HCT116 (cell line): Measurements from ENCODE around the gene AP5S1. TPM values are rescaled to one million over a fixed set of nuclear protein-coding genes. Genes with fewer than 3 reads are reported as not detected.

ENCODE experiments used
- ATAC-seq: fragments of 200-7000 bp; cut with Tn5 transposase; 2 replicates; pipeline ENCODE4 v1.9.1; 2020; ENCODE audit warnings: mild to moderate bottlenecking, moderate library complexity
- BruUV-seq: library from RNA; stranded (reverse); fragments of 400-500 nt; replicated peaks from 2 replicates; lab custom pipeline; 2021; lab: Mats Ljungman, UMichigan
- CTCF ChIA-PET: fragments of 300-600 bp; sonication (Branson Sonifier 250); formaldehyde crosslinking; loops from one replicate; lab custom pipeline; 2021; ENCODE audit warnings: antibody characterized with exemption; lab: Charles Lee
- POLR2A ChIA-PET: fragments of 300-600, 350-600 bp; sonication (Branson Sonifier 250); formaldehyde crosslinking; loops from one replicate; lab custom pipeline; 2021; ENCODE audit warnings: antibody characterized with exemption; lab: Charles Lee
- RAD21 ChIA-PET, 2 experiments: fragments of 300-600 bp; sonication (Branson Sonifier 250); formaldehyde crosslinking; loops; one replicate each; lab custom pipeline; 2023; ENCODE audit warnings: low total read pairs in 2 of 2; ENCODE audit not compliant: uncharacterized antibody in 2 of 2, unreplicated experiment in 2 of 2, low non-redundant PET in 1 of 2; lab: Charles Lee
- DNase-seq: peaks from one replicate; pipeline ENCODE4 v3.0.0-alpha.2; 2010; ENCODE audit warnings: low read depth, low spot score
- H2AFZ ChIP-seq: fragments of 200-600 bp; shearing (Covaris generic), sonication (generic); 2 replicates; pipeline ENCODE4 v1.6.1; 2017; ENCODE audit warnings: low read depth, mixed run types, mixed read lengths, antibody characterized with exemption, low read length; ENCODE audit not compliant: poor library complexity, severe bottlenecking
- H3K27ac ChIP-seq: 2 replicates; pipeline ENCODE4 v1.5.1; 2012; ENCODE audit warnings: low read depth, low read length
- H3K27me3 ChIP-seq: fragments of 200-600 bp; sonication (generic); 2 replicates; pipeline ENCODE4 v1.6.1; 2016; ENCODE audit warnings: mixed run types, low read length, mixed read lengths; ENCODE audit not compliant: insufficient read depth
- H3K36me3 ChIP-seq, 2 experiments: fragments of 200-500 bp in 1 of 2; fragments of 200-600 bp in 1 of 2; sonication (Bioruptor generic) in 1 of 2; sonication (generic) in 1 of 2; 2 replicates each; pipeline versions ENCODE4 v1.5.1 to v1.6.1; 2014 to 2016; ENCODE audit warnings: low read length in 2 of 2, inconsistent platforms in 1 of 2, mixed read lengths in 1 of 2, mixed run types in 1 of 2; ENCODE audit not compliant: insufficient read depth in 2 of 2, control insufficient read depth in 1 of 2
- H3K4me1 ChIP-seq, 2 experiments: fragments of 200-600 bp in 1 of 2; sonication (generic) in 1 of 2; 2 replicates each; pipeline versions ENCODE4 v1.5.1 to v1.6.1; 2012 to 2017; ENCODE audit warnings: low read length in 2 of 2, inconsistent platforms in 1 of 2, mild to moderate bottlenecking in 1 of 2, mixed read lengths in 1 of 2, mixed run types in 1 of 2, moderate library complexity in 1 of 2; ENCODE audit not compliant: insufficient read depth in 2 of 2, control insufficient read depth in 1 of 2
- H3K4me2 ChIP-seq: fragments of 200-600 bp; sonication (generic); 2 replicates; pipeline ENCODE4 v1.6.1; 2017; ENCODE audit warnings: mixed run types, low read length, mixed read lengths
- H3K4me3 ChIP-seq, 2 experiments: fragments of 200-600 bp in 1 of 2; sonication (generic) in 1 of 2; replicated peaks in 1 of 2; 2 replicates each; pipeline ENCODE4 v1.5.1; 2011 to 2016; ENCODE audit warnings: low read length in 2 of 2, control low read depth in 1 of 2, low read depth in 1 of 2, mild to moderate bottlenecking in 1 of 2, mixed read lengths in 1 of 2, mixed run types in 1 of 2
- H3K79me2 ChIP-seq: fragments of 200-600 bp; sonication (generic); 2 replicates; pipeline ENCODE4 v1.6.1; 2017; ENCODE audit warnings: mild to moderate bottlenecking, mixed run types, low read length, moderate library complexity, mixed read lengths; ENCODE audit not compliant: insufficient read depth
- H3K9ac ChIP-seq: fragments of 200-600 bp; sonication (generic); 2 replicates; pipeline ENCODE4 v1.6.1; 2016; ENCODE audit warnings: low read length, mixed read lengths
- H3K9me2 ChIP-seq: fragments of 200-600 bp; sonication (generic), shearing (Covaris generic); 2 replicates; pipeline ENCODE4 v1.6.1; 2017; ENCODE audit warnings: mixed run types, mild to moderate bottlenecking, moderate library complexity; ENCODE audit not compliant: insufficient read depth
- H3K9me3 ChIP-seq, 2 experiments: fragments of 200-500 bp in 1 of 2; fragments of 200-600 bp in 1 of 2; sonication (Bioruptor generic) in 1 of 2; sonication (generic) in 1 of 2; 2 replicates each; pipeline ENCODE4 v1.6.1; 2014 to 2017; ENCODE audit warnings: low read length in 2 of 2, mixed read lengths in 2 of 2, inconsistent platforms in 1 of 2, low read depth in 1 of 2, mild to moderate bottlenecking in 1 of 2, mixed run types in 1 of 2, moderate library complexity in 1 of 2; ENCODE audit not compliant: control insufficient read depth in 1 of 2, insufficient read depth in 1 of 2
- H4K20me1 ChIP-seq: fragments of 200-600 bp; sonication (generic), shearing (Covaris generic); 2 replicates; pipeline ENCODE4 v1.6.1; 2017; ENCODE audit warnings: mixed run types, mild to moderate bottlenecking, moderate library complexity; ENCODE audit not compliant: insufficient read depth
- EGR1 ChIP-seq: IDR thresholded peaks from 2 replicates; pipeline ENCODE4 v1.6.1; 2012; ENCODE audit warnings: low read depth
- EZH2 ChIP-seq: fragments of 200-600 bp; sonication (generic); IDR thresholded peaks from 2 replicates; pipeline ENCODE4 v1.6.1; 2017; ENCODE audit warnings: antibody characterized with exemption, mixed run types
- EZH2phosphoT487 ChIP-seq: fragments of 200-600 bp; IDR thresholded peaks from 2 replicates; pipeline ENCODE4 v1.6.1; 2018; ENCODE audit warnings: antibody characterized with exemption, borderline replicate concordance
- POLR2A ChIP-seq: IDR thresholded peaks from 2 replicates; pipeline ENCODE4 v1.7.0; 2011; ENCODE audit warnings: borderline replicate concordance; ENCODE audit not compliant: insufficient read depth, insufficient read length; ENCODE audit errors: extremely low read depth
- SIN3A ChIP-seq: IDR thresholded peaks from 2 replicates; pipeline ENCODE4 v1.6.1; 2012; ENCODE audit warnings: low read depth
- SRF ChIP-seq: IDR thresholded peaks from 2 replicates; pipeline ENCODE4 v1.6.1; 2012; ENCODE audit warnings: low read depth
- TCF7L2 ChIP-seq: IDR thresholded peaks from 2 replicates; pipeline ENCODE4 v1.7.0; 2011; ENCODE audit warnings: borderline replicate concordance, inconsistent platforms; ENCODE audit not compliant: insufficient read depth, insufficient read length; ENCODE audit errors: extremely low read depth
- YY1 ChIP-seq: IDR thresholded peaks from 2 replicates; pipeline ENCODE4 v1.6.1; 2011; ENCODE audit warnings: low read length, low read depth, moderate library complexity, mild to moderate bottlenecking; ENCODE audit not compliant: insufficient replicate concordance; ENCODE audit errors: extremely low read depth
- intact Hi-C: fragments of 100-400 bp; cut with micrococcal nuclease; formaldehyde crosslinking; loops from 2 replicates; pipeline ENCODE4 v1.10.0; 2022
- total RNA-seq: library from RNA; stranded (reverse); gene quantifications from one replicate; pipeline ENCODE4 v1.2.1, GENCODE V29; 2021; ENCODE audit not compliant: unreplicated experiment
- TF ChIP-seq, protein P1 (sequence below): IDR thresholded peaks from 2 replicates; pipeline ENCODE4 v1.6.1; 2012
- TF ChIP-seq, protein P2 (sequence below): IDR thresholded peaks from 2 replicates; pipeline ENCODE4 v1.6.1; 2011; ENCODE audit warnings: mild to moderate bottlenecking, low read length, moderate library complexity; ENCODE audit not compliant: insufficient replicate concordance; ENCODE audit errors: extremely low read depth
- TF ChIP-seq, protein P3 (sequence below), 3 experiments: fragments of 200-600 bp in 1 of 3; sonication (generic) in 1 of 3; IDR thresholded peaks in 2 of 3; conservative IDR thresholded peaks in 1 of 3; 2 replicates each; pipeline ENCODE4 v1.5.1; 2012 to 2017; ENCODE audit warnings: low read depth in 2 of 3, low read length in 2 of 3, antibody characterized with exemption in 1 of 3, borderline replicate concordance in 1 of 3, control low read depth in 1 of 3, mild to moderate bottlenecking in 1 of 3, mixed read lengths in 1 of 3, mixed run types in 1 of 3, moderate library complexity in 1 of 3; ENCODE audit not compliant: insufficient read depth in 1 of 3

Gene AP5S1
- total RNA-seq, 1 experiment from 2014 or later: 12.1 TPM

DNA sequence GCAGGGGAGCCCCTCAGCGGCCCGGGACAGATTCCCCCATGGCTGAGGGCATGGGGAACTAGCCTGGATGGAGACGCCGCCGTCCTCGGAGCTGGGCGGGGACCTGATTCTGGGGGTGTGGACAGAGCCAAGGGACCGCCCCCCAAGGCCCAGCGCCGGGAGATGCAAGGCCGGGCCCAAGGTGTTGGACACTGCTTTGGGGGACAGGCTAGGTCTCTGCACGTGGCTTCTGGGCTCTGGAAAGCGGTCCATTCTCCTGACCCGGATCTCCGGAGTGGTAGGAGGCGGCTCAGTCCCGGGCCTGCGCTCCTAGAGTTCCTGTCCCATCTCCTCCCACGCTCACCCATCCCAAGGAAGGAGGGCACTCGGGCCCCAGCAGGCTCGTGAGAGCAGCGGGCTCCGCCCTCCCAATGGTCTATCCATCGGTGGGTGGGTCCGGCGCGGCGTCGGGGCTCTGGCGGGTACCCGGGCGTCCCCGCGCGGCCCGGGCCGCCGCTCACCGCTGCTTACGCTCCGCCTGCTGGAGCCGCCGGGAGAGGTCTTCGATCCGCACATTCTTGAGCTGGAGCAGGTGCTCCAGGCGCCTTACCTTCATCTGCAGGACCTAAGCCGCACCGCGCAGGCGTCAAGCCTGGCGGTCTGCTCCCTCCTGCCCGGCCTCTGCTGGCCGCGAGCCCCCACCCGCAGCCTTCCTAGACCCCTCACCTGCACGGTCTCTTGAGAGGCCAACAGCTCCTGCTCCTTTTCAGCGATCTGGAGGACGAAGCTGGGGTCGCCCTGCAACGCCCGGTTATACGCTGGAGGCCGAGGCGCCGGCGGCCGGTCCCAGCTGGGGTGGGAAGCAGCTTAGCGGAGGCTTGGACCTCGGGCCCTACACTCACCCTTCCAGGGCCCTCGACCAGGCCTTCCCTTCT, 42.4 kb upstream of the AP5S1 start:
- DNase-seq (no peak), ATAC-seq (no peak)
- Histone ChIP-seq H3K4me2 (no peak overlapping the region), H4K20me1 (no peaks in the 10 kb centered on the region), H3K9me2 (no peaks in the 10 kb centered on the region), H3K9ac (no peak overlapping the region), H3K27ac (no peak overlapping the region), H3K9me3 (peaks cover 0 to 4% of the 10 kb centered on the region in 2 experiments; a peak in 1 of 4 replicates), H3K4me1 (peaks cover 0 to 7% of the 10 kb centered on the region in 2 experiments; a peak in 3 of 4 replicates), H3K79me2 (no peaks in the 10 kb centered on the region), H3K4me3 (no peak overlapping the region), H2AFZ (no peak overlapping the region), H3K27me3 (no peaks in the 10 kb centered on the region), H3K36me3 (no peaks in the 10 kb centered on the region)
- no peak for TF ChIP-seq YY1
- no peak for TF ChIP-seq TCF7L2
- BruUV-seq: no TSS peak
- POLR2A ChIA-PET: no interaction called here
- RAD21 ChIA-PET: no interaction called here
- CTCF ChIA-PET: interaction anchor here (0.8 kb wide), 1 partner anchor 40 kb away, joined by 3 read pairs; no protein-coding TSS in a partner anchor
- intact Hi-C loops: no loop called here

DNA sequence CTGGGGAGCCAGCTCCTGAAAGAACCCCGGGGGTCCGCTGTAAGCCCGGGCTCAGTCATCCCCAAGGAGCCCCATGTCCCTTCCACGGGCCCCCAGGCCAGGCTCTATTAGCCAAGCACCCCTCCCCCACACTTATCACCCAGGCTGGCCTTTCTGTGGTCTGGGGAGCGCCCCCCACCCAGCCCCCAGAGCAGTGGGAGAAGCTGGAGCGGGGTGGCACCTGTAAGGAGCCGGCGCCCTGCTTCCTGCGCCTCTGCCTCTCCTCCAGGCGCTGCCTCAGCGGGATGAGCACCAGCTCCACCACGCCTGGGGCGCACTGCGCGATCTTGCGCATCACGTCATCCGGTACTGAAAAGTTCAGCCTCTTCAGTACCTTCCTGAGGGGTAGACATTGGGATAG, 41.4 kb upstream of the AP5S1 start:
- ChIA-PET CTCF (no interaction called here), POLR2A (no interaction called here), RAD21 (no interaction called here)
- BruUV-seq: no TSS peak
- H3K79me2 ChIP-seq: peaks cover 5% of the 10 kb centered on the region; the same call in 1 of the 2 replicates
- H3K36me3 ChIP-seq: no peaks in the 10 kb centered on the region
- H3K9me3 ChIP-seq: peaks cover 0 to 4% of the 10 kb centered on the region in 2 experiments; a peak in 1 of 4 replicates
- H3K4me3 ChIP-seq: no peak overlapping the region
- H3K27me3 ChIP-seq: no peaks in the 10 kb centered on the region
- H2AFZ ChIP-seq: no peak overlapping the region
- no peaks in the 10 kb centered on the region for H3K9me2 ChIP-seq
- ATAC-seq (no peak), DNase-seq (no peak)
- H3K27ac ChIP-seq: no peak overlapping the region
- intact Hi-C loops: no loop called here
- no peaks in the 10 kb centered on the region for H4K20me1 ChIP-seq
- H3K9ac ChIP-seq: no peak overlapping the region
- H3K4me1 ChIP-seq: peaks cover 0 to 7% of the 10 kb centered on the region in 2 experiments; a peak in 3 of 4 replicates
- no peak overlapping the region for H3K4me2 ChIP-seq
- TF ChIP-seq, protein P1, sequence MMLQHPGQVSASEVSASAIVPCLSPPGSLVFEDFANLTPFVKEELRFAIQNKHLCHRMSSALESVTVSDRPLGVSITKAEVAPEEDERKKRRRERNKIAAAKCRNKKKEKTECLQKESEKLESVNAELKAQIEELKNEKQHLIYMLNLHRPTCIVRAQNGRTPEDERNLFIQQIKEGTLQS: no peak
- no peak for TF ChIP-seq SRF
- TF ChIP-seq POLR2A: no peak
- no peak for TF ChIP-seq EZH2
- no peak for TF ChIP-seq YY1
- TF ChIP-seq EGR1: no peak
- no peak for TF ChIP-seq EZH2phosphoT487
- TF ChIP-seq, protein P2, sequence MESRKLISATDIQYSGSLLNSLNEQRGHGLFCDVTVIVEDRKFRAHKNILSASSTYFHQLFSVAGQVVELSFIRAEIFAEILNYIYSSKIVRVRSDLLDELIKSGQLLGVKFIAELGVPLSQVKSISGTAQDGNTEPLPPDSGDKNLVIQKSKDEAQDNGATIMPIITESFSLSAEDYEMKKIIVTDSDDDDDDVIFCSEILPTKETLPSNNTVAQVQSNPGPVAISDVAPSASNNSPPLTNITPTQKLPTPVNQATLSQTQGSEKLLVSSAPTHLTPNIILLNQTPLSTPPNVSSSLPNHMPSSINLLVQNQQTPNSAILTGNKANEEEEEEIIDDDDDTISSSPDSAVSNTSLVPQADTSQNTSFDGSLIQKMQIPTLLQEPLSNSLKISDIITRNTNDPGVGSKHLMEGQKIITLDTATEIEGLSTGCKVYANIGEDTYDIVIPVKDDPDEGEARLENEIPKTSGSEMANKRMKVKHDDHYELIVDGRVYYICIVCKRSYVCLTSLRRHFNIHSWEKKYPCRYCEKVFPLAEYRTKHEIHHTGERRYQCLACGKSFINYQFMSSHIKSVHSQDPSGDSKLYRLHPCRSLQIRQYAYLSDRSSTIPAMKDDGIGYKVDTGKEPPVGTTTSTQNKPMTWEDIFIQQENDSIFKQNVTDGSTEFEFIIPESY: no peak
- TF ChIP-seq SIN3A: no peak
- TF ChIP-seq, protein P3, sequence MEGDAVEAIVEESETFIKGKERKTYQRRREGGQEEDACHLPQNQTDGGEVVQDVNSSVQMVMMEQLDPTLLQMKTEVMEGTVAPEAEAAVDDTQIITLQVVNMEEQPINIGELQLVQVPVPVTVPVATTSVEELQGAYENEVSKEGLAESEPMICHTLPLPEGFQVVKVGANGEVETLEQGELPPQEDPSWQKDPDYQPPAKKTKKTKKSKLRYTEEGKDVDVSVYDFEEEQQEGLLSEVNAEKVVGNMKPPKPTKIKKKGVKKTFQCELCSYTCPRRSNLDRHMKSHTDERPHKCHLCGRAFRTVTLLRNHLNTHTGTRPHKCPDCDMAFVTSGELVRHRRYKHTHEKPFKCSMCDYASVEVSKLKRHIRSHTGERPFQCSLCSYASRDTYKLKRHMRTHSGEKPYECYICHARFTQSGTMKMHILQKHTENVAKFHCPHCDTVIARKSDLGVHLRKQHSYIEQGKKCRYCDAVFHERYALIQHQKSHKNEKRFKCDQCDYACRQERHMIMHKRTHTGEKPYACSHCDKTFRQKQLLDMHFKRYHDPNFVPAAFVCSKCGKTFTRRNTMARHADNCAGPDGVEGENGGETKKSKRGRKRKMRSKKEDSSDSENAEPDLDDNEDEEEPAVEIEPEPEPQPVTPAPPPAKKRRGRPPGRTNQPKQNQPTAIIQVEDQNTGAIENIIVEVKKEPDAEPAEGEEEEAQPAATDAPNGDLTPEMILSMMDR (IDR thresholded peaks at IDR 0.05 in 2 of 3, conservative IDR thresholded peaks at IDR 0.05 in 1 of 3; ENCODE audit: borderline replicate concordance in 1 of 3, insufficient read depth in 1 of 3, low read depth in 2 of 3, low read length in 2 of 3): no peak
